Trophoblast cell (in vitro differentiated cells and primary cell): ENCODE data around the gene PRM2.

Experiments used
- DNase-seq, 2 donors: peaks; one replicate each; pipeline ENCODE4 v3.0.0-alpha.2; 2016
- H2AFZ ChIP-seq: 2 replicates; pipeline ENCODE4 v1.6.1; 2013; ENCODE audit warnings: low read length, moderate library complexity, mild to moderate bottlenecking; ENCODE audit not compliant: insufficient read depth, poor library complexity
- H2AK5ac ChIP-seq: 2 replicates; pipeline ENCODE4 v1.6.1; 2013; ENCODE audit warnings: mild to moderate bottlenecking, low read length
- H2BK120ac ChIP-seq: 2 replicates; pipeline ENCODE4 v1.6.1; 2013; ENCODE audit warnings: low read length, mild to moderate bottlenecking, moderate library complexity; ENCODE audit not compliant: insufficient read depth, poor library complexity
- H2BK12ac ChIP-seq: 2 replicates; pipeline ENCODE4 v1.6.1; 2013; ENCODE audit warnings: mild to moderate bottlenecking, low read length, moderate library complexity
- H2BK5ac ChIP-seq: 2 replicates; pipeline ENCODE4 v1.6.1; 2013; ENCODE audit warnings: low read length, low read depth, moderate library complexity, mild to moderate bottlenecking; ENCODE audit not compliant: poor library complexity
- H3K14ac ChIP-seq: 2 replicates; pipeline ENCODE4 v1.6.1; 2013; ENCODE audit warnings: mild to moderate bottlenecking, low read length
- H3K18ac ChIP-seq: 2 replicates; pipeline ENCODE4 v1.6.1; 2013; ENCODE audit warnings: mild to moderate bottlenecking, low read length
- H3K23ac ChIP-seq: 2 replicates; pipeline ENCODE4 v1.6.1; 2013; ENCODE audit warnings: low read length
- H3K27ac ChIP-seq: 2 replicates; pipeline ENCODE4 v1.5.1; 2013; ENCODE audit warnings: low read depth, mild to moderate bottlenecking, inconsistent platforms, low read length, moderate library complexity
- H3K27me3 ChIP-seq: 2 replicates; pipeline ENCODE4 v1.6.1; 2013; ENCODE audit warnings: inconsistent platforms, mild to moderate bottlenecking, low read length, moderate library complexity; ENCODE audit not compliant: insufficient read depth
- H3K36me3 ChIP-seq, 2 experiments: 1 replicate in 1 of 2; 2 replicates in 1 of 2; pipeline ENCODE4 v1.6.1; 2013; ENCODE audit warnings: low read length in 2 of 2, mild to moderate bottlenecking in 2 of 2, moderate library complexity in 1 of 2; ENCODE audit not compliant: insufficient read depth in 2 of 2, control insufficient read depth in 1 of 2
- H3K4ac ChIP-seq: 2 replicates; pipeline ENCODE4 v1.6.1; 2013; ENCODE audit warnings: low read depth, mild to moderate bottlenecking, low read length, moderate library complexity
- H3K4me1 ChIP-seq, 2 experiments: 1 replicate in 1 of 2; 2 replicates in 1 of 2; pipeline ENCODE4 v1.6.1; 2013; ENCODE audit warnings: low read length in 2 of 2, mild to moderate bottlenecking in 2 of 2, moderate library complexity in 1 of 2; ENCODE audit not compliant: insufficient read depth in 2 of 2, control insufficient read depth in 1 of 2
- H3K4me2 ChIP-seq: 2 replicates; pipeline ENCODE4 v1.6.1; 2013; ENCODE audit warnings: inconsistent platforms, mild to moderate bottlenecking, low read length, moderate library complexity
- H3K4me3 ChIP-seq: 2 replicates; pipeline ENCODE4 v1.5.1; 2013; ENCODE audit warnings: mild to moderate bottlenecking, low read depth, low read length, inconsistent platforms
- H3K79me1 ChIP-seq: one replicate; pipeline ENCODE4 v1.6.1; 2013; ENCODE audit warnings: low read length
- H3K79me2 ChIP-seq: 2 replicates; pipeline ENCODE4 v1.6.1; 2013; ENCODE audit warnings: low read length, mild to moderate bottlenecking; ENCODE audit not compliant: control insufficient read depth, insufficient read depth, poor library complexity
- H3K9ac ChIP-seq: 2 replicates; pipeline ENCODE4 v1.6.1; 2013; ENCODE audit warnings: mild to moderate bottlenecking, low read length
- H3K9me3 ChIP-seq: 2 replicates; pipeline ENCODE4 v1.6.1; 2013; ENCODE audit warnings: low read depth, mild to moderate bottlenecking, control low read depth, inconsistent platforms, low read length; ENCODE audit not compliant: insufficient read depth
- H4K12ac ChIP-seq: 2 replicates; pipeline ENCODE4 v1.6.1; 2013; ENCODE audit warnings: low read depth, mild to moderate bottlenecking, low read length, moderate library complexity
- H4K8ac ChIP-seq: 2 replicates; pipeline ENCODE4 v1.6.1; 2013; ENCODE audit warnings: low read depth, mild to moderate bottlenecking, low read length, moderate library complexity
- H4K91ac ChIP-seq: one replicate; pipeline ENCODE4 v1.6.1; 2013; ENCODE audit warnings: low read depth, mild to moderate bottlenecking, low read length, moderate library complexity
- WGBS: extraction: QIAGEN DNeasy Blood & Tissue Kit; methylation state at CpG from one replicate; pipeline ENCODE4 v1.1.7; 2013; ENCODE audit warnings: missing lambda C conversion rate; ENCODE audit not compliant: insufficient read length, insufficient coverage; ENCODE audit errors: extremely low coverage; 5-methylcytosine and 5-hydroxymethylcytosine counted together

The PRM2 gene

GRCh38 chr16:11316331-11317015 lies 40.2 kb upstream of the PRM2 start:
- Histone ChIP-seq H3K27me3 (no peaks in the 10 kb centered on the region), H3K36me3 (no peaks in the 10 kb centered on the region), H3K79me1 (peaks cover 38% of the 10 kb centered on the region)

GRCh38 chr16:11315510-11315909 lies 39.2 kb upstream of the PRM2 start:
- peak overlapping the region; percentile 52 for H3K4me2 ChIP-seq
- no peak overlapping the region for H4K12ac ChIP-seq
- no CpG with 5 or more reads among the region's 13 CpGs for WGBS
- no peaks in the 10 kb centered on the region for H3K27me3 ChIP-seq
- peak overlapping the region; percentile 84 for H2BK120ac ChIP-seq
- no peak overlapping the region for H3K9ac ChIP-seq
- no peak overlapping the region for H3K4ac ChIP-seq
- H3K4me1 ChIP-seq = peaks cover 45 to 53% of the 10 kb centered on the region in 2 experiments
- no peak overlapping the region for H3K23ac ChIP-seq
- peaks cover 4% of the 10 kb centered on the region for H3K79me2 ChIP-seq
- peak overlapping the region; percentile 89 for H2BK5ac ChIP-seq
- H4K91ac ChIP-seq = peak overlapping the region; percentile 96
- H3K4me3 ChIP-seq = no peak overlapping the region
- no peak overlapping the region for H2AFZ ChIP-seq
- H2AK5ac ChIP-seq = no peak overlapping the region
- peak overlapping the region; percentile 53 for H3K18ac ChIP-seq
- no peaks in the 10 kb centered on the region for H3K36me3 ChIP-seq
- H3K79me1 ChIP-seq = peaks cover 38% of the 10 kb centered on the region
- no peaks in the 10 kb centered on the region for H3K9me3 ChIP-seq
- peak overlapping the region; percentile 89 for H3K14ac ChIP-seq
- peak overlapping the region; percentile 73 for H2BK12ac ChIP-seq
- peak; percentile 73 to 79 for DNase-seq
- H4K8ac ChIP-seq = peak overlapping the region; percentile 56
- H3K27ac ChIP-seq = peak overlapping the region; percentile 74

More at GRCh38 chr16:11316331-11317015, 40.2 kb upstream of the PRM2 start:
- H3K14ac ChIP-seq = peak overlapping the region; percentile 89
- peak overlapping the region; percentile 89 for H3K18ac ChIP-seq
- H3K23ac ChIP-seq = no peak overlapping the region
- H3K4me1 ChIP-seq = peaks cover 45 to 51% of the 10 kb centered on the region in 2 experiments
- H3K4ac ChIP-seq = peak overlapping the region; percentile 14
- H2BK5ac ChIP-seq = peak overlapping the region; percentile 89
- no CpG with 5 or more reads among the region's 23 CpGs for WGBS
- no peak overlapping the region for H3K4me3 ChIP-seq
- peak in 1 of 2 donors; percentile 46 for DNase-seq
- peaks cover 4% of the 10 kb centered on the region for H3K79me2 ChIP-seq
- peak overlapping the region; percentile 84 for H2BK120ac ChIP-seq
- no peak overlapping the region for H3K9ac ChIP-seq
- H3K9me3 ChIP-seq = no peaks in the 10 kb centered on the region
- H3K4me2 ChIP-seq = peak overlapping the region; percentile 52
- no peak overlapping the region for H2AFZ ChIP-seq
- peak overlapping the region; percentile 96 for H4K91ac ChIP-seq
- H3K27ac ChIP-seq = peak overlapping the region; percentile 74
- peak overlapping the region; percentile 97 for H2BK12ac ChIP-seq
- peak overlapping the region; percentile 37 for H4K12ac ChIP-seq
- H4K8ac ChIP-seq = peak overlapping the region; percentile 68
- H2AK5ac ChIP-seq = peak overlapping the region; percentile 66

- Histone ChIP-seq H4K12ac (no peak overlapping the region), H3K23ac (no peak overlapping the region), H3K18ac (peak overlapping the region; percentile 24), H2BK5ac (peak overlapping the region; percentile 28), H3K27ac (peak overlapping the region; percentile 75), H3K9me3 (no peaks in the 10 kb centered on the region), H3K27me3 (no peaks in the 10 kb centered on the region), H3K4me3 (no peak overlapping the region), H2BK120ac (peak overlapping the region; percentile 79), H3K9ac (no peak overlapping the region), H2BK12ac (peak overlapping the region; percentile 20), H4K8ac (peak overlapping the region; percentile 21), H3K4me1 (peaks cover 42 to 54% of the 10 kb centered on the region in 2 experiments), H3K4ac (peak overlapping the region; percentile 23), H2AK5ac (peak overlapping the region; percentile 56), H3K36me3 (no peaks in the 10 kb centered on the region), H4K91ac (peak overlapping the region; percentile 88), H3K79me1 (peaks cover 38% of the 10 kb centered on the region), H2AFZ (no peak overlapping the region), H3K14ac (peak overlapping the region; percentile 18), H3K79me2 (peaks cover 4% of the 10 kb centered on the region), H3K4me2 (no peak overlapping the region)
- WGBS = no CpG with 5 or more reads among the region's 8 CpGs
- DNase-seq = peak; percentile 49 to 62
These were observed 38.1 kb upstream of the PRM2 start for GRCh38 chr16:11314309-11314894.

- peak overlapping the region; percentile 75 for H3K27ac ChIP-seq
- no peak overlapping the region for H3K23ac ChIP-seq
- H2BK5ac ChIP-seq = peak overlapping the region; percentile 59
- H3K9ac ChIP-seq = no peak overlapping the region
- H2BK120ac ChIP-seq = peak overlapping the region; percentile 79
- peak overlapping the region; percentile 88 for H4K91ac ChIP-seq
- H3K4me2 ChIP-seq = no peak overlapping the region
- H3K27me3 ChIP-seq = no peaks in the 10 kb centered on the region
- H3K4me1 ChIP-seq = peaks cover 36 to 51% of the 10 kb centered on the region in 2 experiments
- H3K4me3 ChIP-seq = no peak overlapping the region
- no peaks in the 10 kb centered on the region for H3K9me3 ChIP-seq
- peak overlapping the region; percentile 5 for H3K18ac ChIP-seq
- no peak overlapping the region for H4K8ac ChIP-seq
- WGBS = no CpG with 5 or more reads among the region's 9 CpGs
- no peak for DNase-seq
- H2AFZ ChIP-seq = no peak overlapping the region
- H3K79me1 ChIP-seq = peaks cover 36% of the 10 kb centered on the region
- H3K36me3 ChIP-seq = no peaks in the 10 kb centered on the region
- H4K12ac ChIP-seq = no peak overlapping the region
- H3K79me2 ChIP-seq = peaks cover 4% of the 10 kb centered on the region
- peak overlapping the region; percentile 20 for H2BK12ac ChIP-seq
- no peak overlapping the region for H3K4ac ChIP-seq
- H2AK5ac ChIP-seq = peak overlapping the region; percentile 56
- peak overlapping the region; percentile 30 for H3K14ac ChIP-seq
These were observed 37.4 kb upstream of the PRM2 start for GRCh38 chr16:11313493-11314308.
